CD4-positive, alpha-beta T cell treated with Interleukin-15 for 4 hours (primary cell): ENCODE results near the gene CHTF18.
"Not testable (repeated sequence)": the region's sequence is repeated elsewhere in the genome, so short reads cannot be mapped to it uniquely, and the experiment has no call there.

Experiments
- DNase-seq: peaks from one replicate; pipeline ENCODE4 v3.0.0-alpha.2; 2020; ENCODE audit warnings: low spot score

CHTF18 gene

GRCh38 chr16:776298-776697 is 12.1 kb upstream of the CHTF18 start:
- not testable (repeated sequence) for DNase-seq

- DNase-seq = no peak
Observed at GRCh38 chr16:776824-777223, 11.6 kb upstream of the CHTF18 start.

GRCh38 chr16:777826-778225 is 10.6 kb upstream of the CHTF18 start:
- DNase-seq = no peak

- DNase-seq = no peak
Observed at GRCh38 chr16:778447-778846, 10.0 kb upstream of the CHTF18 start.

- DNase-seq = no peak
Observed at GRCh38 chr16:778909-779527, 9.4 kb upstream of the CHTF18 start.

- DNase-seq = no peak
Observed at GRCh38 chr16:779561-779960, 8.9 kb upstream of the CHTF18 start.

GRCh38 chr16:780296-780695 is 8.1 kb upstream of the CHTF18 start:
- DNase-seq = no peak

GRCh38 chr16:781346-782010 is 6.9 kb upstream of the CHTF18 start:
- no peak for DNase-seq

GRCh38 chr16:782258-782657 is 6.2 kb upstream of the CHTF18 start:
- DNase-seq = no peak

- no peak for DNase-seq
Observed at GRCh38 chr16:782766-783403, 5.5 kb upstream of the CHTF18 start.

GRCh38 chr16:783404-784161 is 4.8 kb upstream of the CHTF18 start:
- no peak for DNase-seq

GRCh38 chr16:784431-784830 is 4.0 kb upstream of the CHTF18 start:
- no peak for DNase-seq

- peak; percentile 74 for DNase-seq
Observed at GRCh38 chr16:785563-786535, 2.6 kb upstream of the CHTF18 start.

GRCh38 chr16:787321-787966 is 976 bp upstream of the CHTF18 start:
- no peak for DNase-seq

GRCh38 chr16:787978-788398 is 432 bp upstream of the CHTF18 start, which contains the start of gene RPUSD1:
Gene RPUSD1, minus strand, starts transcription at chr16:788381. Its CDS starts 644 bp downstream, at chr16:787737.
- DNase-seq = no peak

GRCh38 chr16:789191-789850 is 901 bp downstream of the CHTF18 start:
- no peak for DNase-seq

GRCh38 chr16:790086-790485 is 1.7 kb downstream of the CHTF18 start:
- DNase-seq = no peak

- DNase-seq = no peak
Observed at GRCh38 chr16:791131-791530, 2.7 kb downstream of the CHTF18 start.

- no peak for DNase-seq
Observed at GRCh38 chr16:792221-792995, 4.0 kb downstream of the CHTF18 start.

GRCh38 chr16:793414-793813 is 5.0 kb downstream of the CHTF18 start:
- DNase-seq = no peak
